ENCODE measurements around the gene LSM14A.
A peak's percentile ranks its signal among the peaks of the same experiment; 100 is the strongest.

GRCh38 chr19:34220472-34221063 is 48.3 kb downstream of the LSM14A start:
- peak; percentile 90 for TF ChIP-seq CTCF (conservative IDR thresholded peaks at IDR 0.05; ENCODE audit: low read length)
- no peak for TF ChIP-seq EZH2phosphoT487 (IDR thresholded peaks at IDR 0.05; ENCODE audit: borderline replicate concordance)
